Measurements from ENCODE around the gene ZHX3. TPM values are rescaled to one million over a fixed set of nuclear protein-coding genes. Genes with fewer than 3 reads are reported as not detected.

Gene ZHX3
- total and polyA plus RNA-seq, 9 of the 15 experiments (the other 6 are each of a cell fraction or from before 2014, with no cell fraction given), result 0.80 to 14.6 (median 4.9) TPM

DNA sequence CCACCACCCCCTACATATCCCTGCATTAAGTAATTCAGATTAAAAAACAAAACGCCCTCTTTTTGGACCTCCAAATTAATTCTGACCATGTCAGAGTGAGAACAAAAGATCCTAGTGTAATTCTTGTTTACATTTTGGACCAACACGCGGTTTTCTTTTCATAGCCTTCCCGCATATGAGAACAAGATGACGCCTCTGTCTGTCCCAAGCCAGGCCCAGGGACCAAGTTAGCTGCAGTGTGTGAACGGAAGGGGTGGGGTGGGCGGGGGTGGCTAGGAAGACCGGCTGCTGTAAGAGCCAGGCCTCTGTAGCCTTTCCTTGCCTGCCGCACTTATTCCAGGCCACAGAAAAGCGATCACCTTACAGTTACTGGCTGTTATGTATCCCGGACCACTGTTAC lies 112.2 kb downstream of the ZHX3 start:
- ATAC-seq, result no peak
- TF ChIP-seq, protein P1, sequence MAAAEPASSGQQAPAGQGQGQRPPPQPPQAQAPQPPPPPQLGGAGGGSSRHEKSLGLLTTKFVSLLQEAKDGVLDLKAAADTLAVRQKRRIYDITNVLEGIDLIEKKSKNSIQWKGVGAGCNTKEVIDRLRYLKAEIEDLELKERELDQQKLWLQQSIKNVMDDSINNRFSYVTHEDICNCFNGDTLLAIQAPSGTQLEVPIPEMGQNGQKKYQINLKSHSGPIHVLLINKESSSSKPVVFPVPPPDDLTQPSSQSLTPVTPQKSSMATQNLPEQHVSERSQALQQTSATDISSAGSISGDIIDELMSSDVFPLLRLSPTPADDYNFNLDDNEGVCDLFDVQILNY (CRISPR knock-in tag; IDR thresholded peaks at IDR 0.05), result no peak
- TF ChIP-seq, protein P2, sequence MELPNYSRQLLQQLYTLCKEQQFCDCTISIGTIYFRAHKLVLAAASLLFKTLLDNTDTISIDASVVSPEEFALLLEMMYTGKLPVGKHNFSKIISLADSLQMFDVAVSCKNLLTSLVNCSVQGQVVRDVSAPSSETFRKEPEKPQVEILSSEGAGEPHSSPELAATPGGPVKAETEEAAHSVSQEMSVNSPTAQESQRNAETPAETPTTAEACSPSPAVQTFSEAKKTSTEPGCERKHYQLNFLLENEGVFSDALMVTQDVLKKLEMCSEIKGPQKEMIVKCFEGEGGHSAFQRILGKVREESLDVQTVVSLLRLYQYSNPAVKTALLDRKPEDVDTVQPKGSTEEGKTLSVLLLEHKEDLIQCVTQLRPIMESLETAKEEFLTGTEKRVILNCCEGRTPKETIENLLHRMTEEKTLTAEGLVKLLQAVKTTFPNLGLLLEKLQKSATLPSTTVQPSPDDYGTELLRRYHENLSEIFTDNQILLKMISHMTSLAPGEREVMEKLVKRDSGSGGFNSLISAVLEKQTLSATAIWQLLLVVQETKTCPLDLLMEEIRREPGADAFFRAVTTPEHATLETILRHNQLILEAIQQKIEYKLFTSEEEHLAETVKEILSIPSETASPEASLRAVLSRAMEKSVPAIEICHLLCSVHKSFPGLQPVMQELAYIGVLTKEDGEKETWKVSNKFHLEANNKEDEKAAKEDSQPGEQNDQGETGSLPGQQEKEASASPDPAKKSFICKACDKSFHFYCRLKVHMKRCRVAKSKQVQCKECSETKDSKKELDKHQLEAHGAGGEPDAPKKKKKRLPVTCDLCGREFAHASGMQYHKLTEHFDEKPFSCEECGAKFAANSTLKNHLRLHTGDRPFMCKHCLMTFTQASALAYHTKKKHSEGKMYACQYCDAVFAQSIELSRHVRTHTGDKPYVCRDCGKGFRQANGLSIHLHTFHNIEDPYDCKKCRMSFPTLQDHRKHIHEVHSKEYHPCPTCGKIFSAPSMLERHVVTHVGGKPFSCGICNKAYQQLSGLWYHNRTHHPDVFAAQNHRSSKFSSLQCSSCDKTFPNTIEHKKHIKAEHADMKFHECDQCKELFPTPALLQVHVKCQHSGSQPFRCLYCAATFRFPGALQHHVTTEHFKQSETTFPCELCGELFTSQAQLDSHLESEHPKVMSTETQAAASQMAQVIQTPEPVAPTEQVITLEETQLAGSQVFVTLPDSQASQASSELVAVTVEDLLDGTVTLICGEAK (IDR thresholded peaks at IDR 0.05), result no peak
- TF ChIP-seq, protein P2 (CRISPR knock-in tag; IDR thresholded peaks at IDR 0.05), result no peak
- TF ChIP-seq MCM7 (IDR thresholded peaks at IDR 0.05) (no peak), YY1 (IDR thresholded peaks at IDR 0.05; ENCODE audit: borderline replicate concordance in 1 of 3, control insufficient read depth in 1 of 3, extremely low read depth in 1 of 3, insufficient read depth in 3 of 3, insufficient read length in 1 of 3, insufficient replicate concordance in 2 of 3, low read depth in 1 of 3, low read length in 2 of 3) (no peak), ZNF316 (IDR thresholded peaks at IDR 0.05) (no peak), FOXK1 (CRISPR knock-in tag; IDR thresholded peaks at IDR 0.05; ENCODE audit: borderline replicate concordance) (no peak), ZNF347 (CRISPR knock-in tag; IDR thresholded peaks at IDR 0.05; ENCODE audit: low read depth) (no peak)
- TF ChIP-seq, protein P3, sequence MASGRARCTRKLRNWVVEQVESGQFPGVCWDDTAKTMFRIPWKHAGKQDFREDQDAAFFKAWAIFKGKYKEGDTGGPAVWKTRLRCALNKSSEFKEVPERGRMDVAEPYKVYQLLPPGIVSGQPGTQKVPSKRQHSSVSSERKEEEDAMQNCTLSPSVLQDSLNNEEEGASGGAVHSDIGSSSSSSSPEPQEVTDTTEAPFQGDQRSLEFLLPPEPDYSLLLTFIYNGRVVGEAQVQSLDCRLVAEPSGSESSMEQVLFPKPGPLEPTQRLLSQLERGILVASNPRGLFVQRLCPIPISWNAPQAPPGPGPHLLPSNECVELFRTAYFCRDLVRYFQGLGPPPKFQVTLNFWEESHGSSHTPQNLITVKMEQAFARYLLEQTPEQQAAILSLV (tag; IDR thresholded peaks at IDR 0.05), result no peak
- TF ChIP-seq, protein P4, sequence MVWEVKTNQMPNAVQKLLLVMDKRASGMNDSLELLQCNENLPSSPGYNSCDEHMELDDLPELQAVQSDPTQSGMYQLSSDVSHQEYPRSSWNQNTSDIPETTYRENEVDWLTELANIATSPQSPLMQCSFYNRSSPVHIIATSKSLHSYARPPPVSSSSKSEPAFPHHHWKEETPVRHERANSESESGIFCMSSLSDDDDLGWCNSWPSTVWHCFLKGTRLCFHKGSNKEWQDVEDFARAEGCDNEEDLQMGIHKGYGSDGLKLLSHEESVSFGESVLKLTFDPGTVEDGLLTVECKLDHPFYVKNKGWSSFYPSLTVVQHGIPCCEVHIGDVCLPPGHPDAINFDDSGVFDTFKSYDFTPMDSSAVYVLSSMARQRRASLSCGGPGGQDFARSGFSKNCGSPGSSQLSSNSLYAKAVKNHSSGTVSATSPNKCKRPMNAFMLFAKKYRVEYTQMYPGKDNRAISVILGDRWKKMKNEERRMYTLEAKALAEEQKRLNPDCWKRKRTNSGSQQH (CRISPR knock-in tag; IDR thresholded peaks at IDR 0.05), result no peak

More for the DNA sequence above, 112.2 kb downstream of the ZHX3 start:
- ChIA-PET POLR2A (interaction anchor here (0.7 kb wide), 1 partner anchor 68 kb away, joined by 3 read pairs; no protein-coding TSS in a partner anchor), CTCF (ENCODE audit: low intra/inter-chr PET ratio) (no interaction called here)
- Histone ChIP-seq H3K4me3 (no peak overlapping the region), H3K27me3 (ENCODE audit: control insufficient read depth in 2 of 2, insufficient read depth in 2 of 2, low read length in 2 of 2) (no peaks in the 10 kb centered on the region), H4K20me1 (replicated peaks; ENCODE audit: control insufficient read depth, insufficient read depth, low read length) (no peaks in the 10 kb centered on the region), H3K36me3 (ENCODE audit: control insufficient read depth, insufficient read depth, low read length) (peaks cover 10% of the 10 kb centered on the region; the same call in 1 of the 3 replicates), H3K4me2 (ENCODE audit: insufficient read depth, low read length) (no peak overlapping the region), H3K9ac (ENCODE audit: insufficient read depth in 1 of 2, low read depth in 2 of 2, low read length in 2 of 2) (no peak overlapping the region), H3K4me1 (replicated peaks in 1 of 2; ENCODE audit: control insufficient read depth in 2 of 2, insufficient read depth in 2 of 2, low read length in 2 of 2) (no peaks in the 10 kb centered on the region), H3K27ac (ENCODE audit: extremely low read depth, low read depth, low read length) (no peak overlapping the region), H3K79me2 (ENCODE audit: control insufficient read depth, insufficient read depth, low read length) (no peaks in the 10 kb centered on the region), H2AFZ (ENCODE audit: low read depth, low read length) (no peak overlapping the region), H3K9me3 (replicated peaks; ENCODE audit: control insufficient read depth, insufficient read depth, low read depth, low read length) (no peaks in the 10 kb centered on the region), H3K9me1 (ENCODE audit: control insufficient read depth, insufficient read depth, low read length) (no peaks in the 10 kb centered on the region)
- in situ Hi-C loops (cut with MboI), result no loop called here
- WGBS (ENCODE audit: insufficient coverage, low coverage, missing lambda C conversion rate), result 65% methylated on average over 9 of the region's 11 CpGs
- intact Hi-C loops (cut with micrococcal nuclease), result no loop called here
- BruUV-seq (replicated peaks), result no TSS peak
- DNase-seq (ENCODE audit: extremely low read depth in 1 of 4, low spot score in 3 of 4), result no peak
- no peak for FAIRE-seq
